ENCODE measurements around the gene NEURL1B. TPM values are rescaled to one million over a fixed set of nuclear protein-coding genes. Genes with fewer than 3 reads are reported as not detected.
"Not testable (repeated sequence)": the region's sequence is repeated elsewhere in the genome, so short reads cannot be mapped to it uniquely, and the experiment has no call there.

The NEURL1B gene
- total RNA-seq, 1 experiment from 2014 or later, result 0.32 TPM

- in situ Hi-C loops (cut with HindIII; ENCODE audit: low pct_unique_long_range_greater_than_20kb, low sequenced_read_pairs), result no loop called here
- no peak for DNase-seq (ENCODE audit: low read depth, low spot score)
Measured at GRCh38 chr5:172661526-172661925, 20.5 kb downstream of the NEURL1B start.

- in situ Hi-C loops (cut with HindIII; ENCODE audit: low pct_unique_long_range_greater_than_20kb, low sequenced_read_pairs), result no loop called here
- no peak for DNase-seq (ENCODE audit: low read depth, low spot score)
Measured at GRCh38 chr5:172662596-172662995, 21.5 kb downstream of the NEURL1B start.

- in situ Hi-C loops (cut with HindIII; ENCODE audit: low pct_unique_long_range_greater_than_20kb, low sequenced_read_pairs), result no loop called here
- no peak for DNase-seq (ENCODE audit: low read depth, low spot score)
Measured at GRCh38 chr5:172664018-172664417, 23.0 kb downstream of the NEURL1B start.

GRCh38 chr5:172664681-172665541, 23.8 kb downstream of the NEURL1B start:
- in situ Hi-C loops (cut with HindIII; ENCODE audit: low pct_unique_long_range_greater_than_20kb, low sequenced_read_pairs), result no loop called here
- DNase-seq (ENCODE audit: low read depth, low spot score), result no peak

GRCh38 chr5:172666251-172666650, 25.2 kb downstream of the NEURL1B start:
- in situ Hi-C loops (cut with HindIII; ENCODE audit: low pct_unique_long_range_greater_than_20kb, low sequenced_read_pairs), result no loop called here
- DNase-seq (ENCODE audit: low read depth, low spot score), result peak; percentile 68

GRCh38 chr5:172667786-172668593, 26.9 kb downstream of the NEURL1B start:
- in situ Hi-C loops (cut with HindIII; ENCODE audit: low pct_unique_long_range_greater_than_20kb, low sequenced_read_pairs), result no loop called here

GRCh38 chr5:172668594-172669071, 27.6 kb downstream of the NEURL1B start:
- DNase-seq (ENCODE audit: low read depth, low spot score), result no peak
- in situ Hi-C loops (cut with HindIII; ENCODE audit: low pct_unique_long_range_greater_than_20kb, low sequenced_read_pairs), result no loop called here

More at GRCh38 chr5:172667786-172668593, 26.9 kb downstream of the NEURL1B start:
- DNase-seq (ENCODE audit: low read depth, low spot score), result no peak

- in situ Hi-C loops (cut with HindIII; ENCODE audit: low pct_unique_long_range_greater_than_20kb, low sequenced_read_pairs), result no loop called here
- DNase-seq (ENCODE audit: low read depth, low spot score), result no peak
Measured at GRCh38 chr5:172669386-172670004, 28.4 kb downstream of the NEURL1B start.

GRCh38 chr5:172670005-172670402, 28.9 kb downstream of the NEURL1B start:
- in situ Hi-C loops (cut with HindIII; ENCODE audit: low pct_unique_long_range_greater_than_20kb, low sequenced_read_pairs), result no loop called here
- no peak for DNase-seq (ENCODE audit: low read depth, low spot score)

GRCh38 chr5:172670444-172670843, 29.4 kb downstream of the NEURL1B start:
- no peak for DNase-seq (ENCODE audit: low read depth, low spot score)
- in situ Hi-C loops (cut with HindIII; ENCODE audit: low pct_unique_long_range_greater_than_20kb, low sequenced_read_pairs), result no loop called here

- DNase-seq (ENCODE audit: low read depth, low spot score), result no peak
- in situ Hi-C loops (cut with HindIII; ENCODE audit: low pct_unique_long_range_greater_than_20kb, low sequenced_read_pairs), result no loop called here
Measured at GRCh38 chr5:172671091-172671490, 30.0 kb downstream of the NEURL1B start.

- in situ Hi-C loops (cut with HindIII; ENCODE audit: low pct_unique_long_range_greater_than_20kb, low sequenced_read_pairs), result no loop called here
- DNase-seq (ENCODE audit: low read depth, low spot score), result no peak
Measured at GRCh38 chr5:172672681-172673080, 31.6 kb downstream of the NEURL1B start.

GRCh38 chr5:172674155-172674554, 33.1 kb downstream of the NEURL1B start:
- DNase-seq (ENCODE audit: low read depth, low spot score), result no peak
- in situ Hi-C loops (cut with HindIII; ENCODE audit: low pct_unique_long_range_greater_than_20kb, low sequenced_read_pairs), result no loop called here

GRCh38 chr5:172676914-172677475, 35.9 kb downstream of the NEURL1B start:
- no peak for DNase-seq (ENCODE audit: low read depth, low spot score)
- in situ Hi-C loops (cut with HindIII; ENCODE audit: low pct_unique_long_range_greater_than_20kb, low sequenced_read_pairs), result no loop called here

- DNase-seq (ENCODE audit: low read depth, low spot score); in situ Hi-C loops (cut with HindIII; ENCODE audit: low pct_unique_long_range_greater_than_20kb, low sequenced_read_pairs): not testable (repeated sequence)
Measured at GRCh38 chr5:172678362-172678874, 37.4 kb downstream of the NEURL1B start.

GRCh38 chr5:172678902-172679301, 37.8 kb downstream of the NEURL1B start:
- in situ Hi-C loops (cut with HindIII; ENCODE audit: low pct_unique_long_range_greater_than_20kb, low sequenced_read_pairs), result no loop called here
- DNase-seq (ENCODE audit: low read depth, low spot score), result no peak

GRCh38 chr5:172679628-172680212, 38.7 kb downstream of the NEURL1B start:
- in situ Hi-C loops (cut with HindIII; ENCODE audit: low pct_unique_long_range_greater_than_20kb, low sequenced_read_pairs), result no loop called here
- no peak for DNase-seq (ENCODE audit: low read depth, low spot score)
